Hepatic stellate cell (primary cell): ENCODE measurements around the gene BTBD2.
A peak's percentile ranks its signal among the peaks of the same experiment; 100 is the strongest.

Experiments used
- DNase-seq: peaks from one replicate; pipeline ENCODE4 v3.0.0; 2011; ENCODE audit warnings: low spot score

Gene BTBD2

DNA sequence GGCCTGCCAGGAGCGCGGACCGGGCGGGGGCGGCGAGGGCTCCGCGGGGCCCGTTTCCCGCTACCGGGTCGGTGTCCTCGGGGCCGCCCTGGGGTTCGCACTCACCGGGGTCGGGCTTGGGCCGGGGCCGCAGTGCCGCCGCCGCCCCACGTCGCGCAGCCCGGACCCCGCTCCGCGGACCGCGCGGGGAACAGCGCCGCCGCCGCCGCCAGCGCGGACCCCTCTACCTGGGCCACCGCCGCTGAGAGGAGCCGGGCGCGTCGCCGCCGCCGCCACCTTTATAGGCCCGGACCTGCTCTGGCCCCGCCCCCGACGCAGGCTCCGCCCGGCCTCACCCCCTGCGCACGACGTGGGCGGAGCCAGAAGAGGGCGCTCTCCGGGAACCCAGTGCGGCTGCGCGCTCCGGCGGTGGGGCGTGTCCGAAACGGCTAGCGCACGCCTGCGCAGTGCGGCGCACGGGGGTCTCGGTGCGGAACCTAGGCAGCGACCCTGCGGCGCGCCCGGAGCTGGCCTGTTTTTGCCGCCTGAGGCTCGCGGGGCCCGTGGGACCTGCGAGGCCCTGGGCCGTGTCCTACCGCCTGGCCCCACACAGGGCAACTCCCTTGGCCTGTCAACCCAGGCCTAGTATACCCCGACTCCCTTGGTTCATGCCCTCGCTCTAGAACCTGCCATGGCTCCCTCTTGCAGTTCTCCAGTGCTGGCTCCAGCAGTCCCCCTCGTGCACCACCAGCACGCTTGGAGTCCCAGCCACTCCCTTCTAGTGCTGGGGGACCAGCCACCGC is 35.7 kb upstream of the BTBD2 start, which contains the start of gene MKNK2:
Gene MKNK2, minus strand, starts transcription at position 254 of the 782 bp plus-strand sequence. CDS start 393 bp downstream, outside the sequence.
- peak; percentile 97 for DNase-seq

DNA sequence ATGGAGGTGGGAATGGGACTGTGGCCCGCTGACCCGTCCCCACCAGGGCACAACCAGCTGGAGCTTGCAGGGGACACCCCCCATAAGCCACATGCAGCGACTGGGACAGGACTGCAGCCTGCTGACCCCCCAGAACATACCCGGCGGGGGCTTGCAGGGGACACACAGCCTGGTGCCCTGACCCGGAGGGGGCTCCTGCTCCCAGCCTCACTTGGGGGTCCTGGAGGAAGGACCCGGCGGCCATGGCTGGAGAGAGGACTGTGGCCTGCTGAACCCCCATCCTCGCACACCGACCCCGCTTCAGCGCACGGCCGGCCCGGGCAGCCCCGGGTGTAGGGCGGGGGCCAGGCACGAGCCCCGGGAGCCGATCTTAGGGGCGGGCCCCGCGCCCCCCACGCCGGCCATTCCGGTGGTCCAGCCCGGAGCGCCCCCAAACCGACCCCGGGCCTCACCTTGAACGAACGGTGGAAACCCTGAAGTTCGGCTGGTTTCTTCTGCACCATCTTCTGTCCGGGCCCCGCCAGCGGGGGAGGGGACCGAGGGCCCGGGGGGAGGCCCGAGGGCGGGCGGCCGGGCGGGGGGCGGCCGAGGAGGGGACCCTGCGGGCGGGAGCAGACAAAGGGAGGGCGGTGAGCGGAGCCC is 35.0 kb upstream of the BTBD2 start:
- no peak for DNase-seq

DNA sequence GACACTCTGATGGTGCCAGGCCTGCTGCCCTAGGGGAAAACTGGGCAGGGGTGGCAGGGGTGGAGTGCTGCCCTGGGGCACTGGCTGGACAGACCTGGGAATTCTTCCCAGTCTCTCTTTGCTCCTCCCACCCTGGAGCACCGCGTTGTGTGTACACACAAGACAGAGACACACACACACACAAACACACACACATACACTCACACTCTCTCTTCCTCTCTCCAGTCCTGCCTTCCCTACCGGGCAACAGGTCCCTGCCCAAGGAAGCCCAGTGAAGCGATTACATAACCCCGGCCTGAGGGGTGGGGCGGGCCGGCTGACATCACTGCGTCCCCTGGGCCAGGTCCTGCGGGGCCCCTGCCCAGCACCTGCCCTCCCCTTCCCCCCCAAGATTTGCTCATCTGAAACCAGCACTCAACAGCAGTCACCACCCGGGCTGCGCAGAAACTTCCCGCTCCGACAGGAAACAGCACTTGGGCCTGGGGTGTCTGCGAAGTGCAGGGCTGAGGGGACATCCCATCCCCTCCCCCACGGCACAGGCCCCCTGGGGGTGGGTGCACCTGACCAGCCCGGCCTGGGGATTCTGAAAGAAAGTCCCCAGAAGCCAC is 34.3 kb upstream of the BTBD2 start:
- DNase-seq, result peak; percentile 69

DNA sequence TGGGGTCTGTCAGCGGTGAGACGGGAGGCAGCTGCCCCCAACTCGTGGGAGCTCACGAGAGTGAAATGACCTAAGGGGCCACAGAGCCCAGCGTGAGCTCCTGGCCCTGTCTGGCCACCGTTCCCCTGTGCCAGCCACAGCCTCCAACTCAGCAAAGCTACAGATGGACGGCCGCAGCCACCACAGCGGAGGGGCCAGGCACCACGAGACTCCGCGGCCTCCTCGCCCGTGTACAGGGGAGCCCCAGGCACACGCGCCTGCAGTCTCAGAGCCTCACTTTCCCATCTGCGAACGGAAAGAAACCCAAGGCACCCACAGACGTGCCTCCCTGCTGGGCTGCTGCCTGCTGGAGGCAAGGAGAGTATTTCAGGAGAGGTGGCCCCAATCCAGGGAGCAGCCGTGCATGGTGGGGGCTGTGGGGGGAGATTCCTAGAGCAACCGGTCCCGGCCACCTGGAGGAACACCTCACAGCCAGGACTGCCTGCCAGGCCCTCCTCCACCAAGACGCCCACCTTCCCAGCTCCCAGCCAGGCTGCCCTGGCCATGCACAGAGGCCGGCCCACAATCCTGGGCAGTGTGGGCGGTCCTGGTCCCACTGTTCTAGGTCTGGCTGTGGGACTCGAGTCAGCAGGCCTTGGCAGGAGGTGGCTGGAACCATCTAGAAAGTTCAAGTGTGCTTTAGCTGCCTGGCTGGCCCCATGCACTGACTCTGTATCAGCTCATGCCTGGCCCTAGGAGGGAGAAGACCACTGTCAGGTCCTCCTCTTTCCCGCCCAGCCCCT is 33.6 kb upstream of the BTBD2 start:
- DNase-seq, result no peak

DNA sequence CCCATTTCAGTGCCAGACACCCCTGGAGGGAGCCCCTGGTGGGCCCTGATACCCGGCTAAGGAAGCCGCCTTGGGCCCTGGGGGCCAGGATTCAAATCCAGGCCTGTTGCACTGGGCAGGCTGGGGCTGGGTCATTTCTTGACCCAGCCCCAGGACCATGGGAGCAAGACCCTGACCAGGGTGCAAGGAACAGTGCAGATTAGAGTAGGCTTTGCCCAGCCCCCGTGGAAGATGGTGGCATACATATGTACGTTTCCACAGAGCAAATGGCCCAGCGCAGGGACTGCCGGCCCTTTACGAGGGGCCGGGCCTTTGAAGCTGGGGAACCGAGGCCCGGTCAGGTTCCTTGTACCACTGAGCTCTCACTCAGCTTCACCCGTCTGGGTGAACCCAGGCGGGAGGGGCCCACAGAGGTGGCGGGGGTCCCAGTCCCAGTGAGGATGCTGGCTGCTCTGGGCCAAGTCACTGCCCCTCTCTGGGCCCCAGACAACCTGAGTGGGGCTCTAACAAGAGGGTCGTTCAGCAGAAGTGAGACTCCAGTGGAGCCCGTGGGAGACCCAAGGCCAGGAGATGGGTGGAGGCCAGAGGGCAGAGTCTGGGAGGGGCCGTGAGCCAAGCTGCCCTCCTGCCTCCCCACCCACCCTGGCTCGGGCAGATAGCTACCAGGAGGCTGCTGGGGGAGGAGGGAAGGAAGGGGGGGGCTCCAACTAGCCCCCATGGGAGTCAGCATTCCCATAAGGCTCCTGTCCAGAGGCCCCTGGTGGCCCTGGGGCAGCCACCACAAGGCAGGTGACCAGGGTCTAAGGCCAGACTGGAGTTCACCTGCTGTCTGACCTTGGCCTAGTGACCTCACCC is 32.8 kb upstream of the BTBD2 start:
- DNase-seq, result no peak

DNA sequence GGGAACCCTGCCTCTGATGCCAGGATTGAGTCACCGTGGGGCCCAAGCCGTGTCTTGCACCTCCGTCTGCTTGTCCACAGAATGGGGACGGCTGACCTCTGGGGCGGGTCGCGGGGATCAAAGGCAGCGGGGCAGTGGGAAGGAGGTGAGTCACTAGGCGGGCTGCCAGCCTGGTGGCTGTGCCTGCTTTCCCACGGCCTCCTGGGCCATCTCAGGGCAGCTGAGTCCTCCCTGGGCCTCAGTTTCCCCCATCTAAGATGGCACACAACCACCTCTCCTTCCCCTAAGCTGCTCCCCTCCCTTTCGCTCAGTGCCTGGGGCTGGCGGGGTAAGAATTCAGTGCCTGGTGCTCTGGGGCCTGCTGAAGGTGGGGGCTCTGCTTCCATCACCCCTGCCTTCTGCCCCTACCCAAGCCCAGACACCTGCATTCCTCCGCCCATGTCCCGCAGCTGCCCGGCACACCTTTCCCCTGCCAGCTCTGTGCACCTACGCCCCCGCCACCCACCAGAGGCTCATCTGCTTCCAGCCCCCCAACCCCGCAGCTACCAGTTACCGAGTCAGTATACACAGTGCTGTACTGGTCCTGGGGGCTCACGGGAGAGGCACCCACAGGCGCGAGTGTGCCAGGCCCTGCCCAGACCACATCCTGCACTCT is 32.1 kb upstream of the BTBD2 start:
- no peak for DNase-seq

DNA sequence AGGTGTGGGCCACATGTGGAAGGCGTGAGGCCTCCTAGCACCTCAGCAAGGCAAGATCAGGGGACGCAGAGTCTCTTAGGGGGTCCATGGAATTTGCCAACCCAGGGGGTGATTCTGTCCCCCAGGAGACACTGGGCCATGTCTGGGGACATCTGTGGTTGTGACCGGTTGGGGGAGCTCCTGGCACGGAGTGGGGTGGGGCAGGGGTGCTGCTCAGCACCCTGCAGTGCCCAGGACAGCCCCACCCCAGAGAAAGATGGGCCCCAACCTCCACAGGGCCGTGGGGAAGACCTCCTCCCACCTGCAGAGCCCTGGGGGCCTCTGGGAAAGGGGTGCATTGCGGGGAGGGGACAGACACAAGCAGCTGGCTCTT is 31.5 kb upstream of the BTBD2 start:
- no peak for DNase-seq

DNA sequence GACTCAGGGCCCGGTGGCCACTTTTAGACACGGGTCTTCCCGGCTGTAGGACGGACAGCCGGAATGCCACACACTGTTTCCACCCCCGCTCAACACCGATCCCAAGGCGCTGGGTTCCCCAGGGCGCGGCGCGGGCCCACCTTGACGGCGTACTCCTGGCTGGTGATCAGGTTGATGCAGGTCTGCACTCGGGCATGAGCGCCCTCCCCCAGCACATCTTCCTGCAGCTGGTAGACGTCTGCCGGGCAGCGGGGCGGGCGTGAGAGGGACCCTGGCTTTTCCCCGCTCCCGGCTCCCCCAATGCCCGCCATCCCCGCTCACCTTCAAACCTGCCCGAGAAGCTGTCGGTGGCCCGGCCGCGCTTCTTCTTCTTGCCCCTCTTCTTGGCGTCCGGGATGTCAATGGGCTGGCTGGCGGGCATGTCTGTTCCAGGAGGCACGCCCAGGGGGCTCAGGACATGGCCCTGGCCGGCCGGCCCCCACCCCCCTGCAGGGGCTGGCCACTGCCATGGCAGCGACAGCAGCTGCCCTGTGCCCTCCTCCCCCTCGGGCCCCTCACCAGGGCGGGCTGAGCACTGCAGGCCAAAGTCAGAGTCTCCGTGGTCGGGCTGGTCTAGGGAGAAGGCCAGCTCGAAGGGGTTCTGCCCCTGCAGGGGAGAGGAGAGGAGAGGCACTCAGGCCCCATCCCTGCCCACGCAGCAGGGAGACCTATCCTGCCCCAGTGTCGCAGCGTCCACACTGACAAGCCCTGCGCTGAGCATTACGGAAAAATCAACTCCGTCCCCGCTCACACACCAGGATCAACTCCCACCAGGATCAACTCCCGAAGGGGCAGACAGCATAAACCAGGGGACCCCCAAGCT is 30.8 kb upstream of the BTBD2 start:
- DNase-seq, result no peak

DNA sequence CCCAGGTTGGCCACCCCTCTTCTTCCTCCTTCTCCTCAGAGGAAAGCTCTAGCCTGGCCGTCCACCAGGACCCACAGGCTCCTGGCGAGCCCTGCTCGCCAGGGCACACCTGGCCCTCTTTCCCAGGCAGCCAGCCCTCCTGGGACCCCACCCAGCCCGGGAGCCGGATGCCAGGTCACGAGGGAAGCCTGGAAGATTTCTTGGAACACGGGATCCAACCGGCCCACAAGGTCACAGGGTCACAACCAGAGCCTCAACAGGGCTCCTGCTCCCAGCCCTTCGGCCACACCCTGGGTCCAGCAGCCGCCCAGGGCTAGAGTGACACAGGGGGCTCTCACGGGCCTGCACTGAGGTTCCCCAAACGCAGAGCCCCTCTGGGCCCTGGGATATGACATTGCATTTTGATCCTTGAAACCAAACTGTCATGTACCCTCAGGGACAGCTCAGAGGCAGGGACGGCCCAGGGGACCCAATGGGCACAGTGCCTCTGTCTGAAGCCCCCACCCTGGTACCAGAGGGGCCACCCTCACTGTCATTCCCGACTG is 30.1 kb upstream of the BTBD2 start:
- no peak for DNase-seq

DNA sequence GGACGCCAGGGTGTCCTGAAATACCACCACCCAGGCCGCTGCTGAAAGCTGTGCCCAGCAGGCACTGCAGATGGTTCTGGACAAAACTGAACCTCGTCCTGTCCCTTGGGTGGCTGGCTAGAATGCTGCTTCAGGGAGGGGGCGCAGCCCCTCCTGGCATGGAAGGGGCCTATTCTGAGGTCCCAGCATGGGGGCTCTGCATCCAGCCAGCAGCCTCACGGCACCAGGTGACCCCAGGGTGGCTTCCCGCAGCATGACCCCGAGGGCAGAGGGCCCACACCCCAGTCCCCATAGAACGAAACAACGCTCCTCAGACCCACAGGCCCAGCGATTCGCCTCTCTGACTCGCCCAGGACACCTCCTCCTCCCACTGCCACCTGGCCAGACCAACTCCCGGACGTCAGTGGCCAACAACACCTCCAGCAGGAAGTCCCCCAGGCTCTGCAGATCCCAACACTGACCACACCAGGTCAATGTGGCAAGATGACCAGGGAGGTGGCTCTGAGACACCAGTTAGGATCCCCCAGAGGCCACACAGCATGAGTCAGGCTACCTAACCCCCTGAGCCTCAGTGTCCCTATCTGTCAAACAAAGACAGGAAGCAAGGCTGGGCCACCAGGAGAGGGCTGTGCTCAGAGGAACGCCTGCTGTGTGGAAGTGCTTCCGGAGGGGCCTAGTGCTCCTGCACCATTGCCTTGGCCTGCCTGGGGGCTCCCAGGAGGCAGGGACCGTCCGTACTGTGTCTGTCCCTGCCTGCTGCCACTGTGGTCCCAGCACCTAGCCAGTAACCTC is 29.4 kb upstream of the BTBD2 start:
- no peak for DNase-seq

DNA sequence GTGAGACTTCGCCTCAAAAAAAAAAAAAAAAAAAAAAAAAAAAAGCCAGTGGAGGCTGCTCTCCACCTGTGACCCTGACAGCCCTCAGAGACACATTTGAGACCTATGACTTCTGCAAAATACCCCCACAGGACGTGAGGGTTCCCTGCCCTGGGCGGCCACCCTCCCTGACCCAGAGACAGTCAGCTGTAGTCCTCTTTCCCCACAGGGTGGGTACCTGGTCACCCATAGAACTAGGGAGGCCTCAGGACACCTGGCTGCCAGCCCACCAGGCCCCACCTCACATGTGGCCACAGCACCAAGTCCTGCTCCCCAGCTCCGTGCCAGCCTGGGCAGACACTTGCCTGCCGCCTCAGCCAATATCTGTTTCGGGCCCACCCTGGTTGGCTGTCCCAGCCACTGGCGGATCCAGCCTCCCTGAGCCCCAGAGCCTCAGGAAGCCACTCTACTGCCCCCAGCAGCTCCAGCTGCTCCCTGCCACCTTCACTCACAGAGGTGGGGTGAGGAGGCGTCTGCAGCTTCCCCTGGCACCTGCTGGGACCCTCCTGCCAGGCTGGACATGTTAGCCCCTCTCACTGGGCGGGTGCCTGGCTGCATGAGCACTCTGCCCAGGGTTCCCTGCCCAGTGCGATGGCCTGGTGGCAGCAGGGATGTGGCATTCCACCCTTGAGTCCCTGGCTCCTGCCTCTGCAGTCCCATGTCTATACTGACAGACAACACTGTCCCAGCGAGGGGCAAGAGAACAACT is 28.6 kb upstream of the BTBD2 start:
- no peak for DNase-seq

DNA sequence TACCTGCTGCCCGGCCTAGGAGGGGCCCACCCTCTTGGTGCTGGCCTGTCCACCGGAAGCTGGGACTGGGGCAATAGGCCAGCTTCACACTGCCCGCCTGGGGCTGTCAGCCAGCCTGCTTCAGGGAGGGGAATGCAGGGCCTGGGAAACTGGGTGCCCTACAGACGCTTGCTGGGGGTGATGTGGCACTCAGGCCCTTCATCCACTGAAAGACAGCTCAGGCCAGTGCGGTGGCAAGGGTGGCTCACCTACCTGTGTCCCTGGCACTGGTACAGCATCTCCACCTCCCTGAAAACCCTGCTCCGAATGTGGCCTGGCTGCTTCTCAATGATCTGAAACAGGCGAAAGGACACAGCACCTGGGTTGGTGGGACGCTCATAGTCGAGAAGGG is 27.7 kb upstream of the BTBD2 start:
- no peak for DNase-seq

DNA sequence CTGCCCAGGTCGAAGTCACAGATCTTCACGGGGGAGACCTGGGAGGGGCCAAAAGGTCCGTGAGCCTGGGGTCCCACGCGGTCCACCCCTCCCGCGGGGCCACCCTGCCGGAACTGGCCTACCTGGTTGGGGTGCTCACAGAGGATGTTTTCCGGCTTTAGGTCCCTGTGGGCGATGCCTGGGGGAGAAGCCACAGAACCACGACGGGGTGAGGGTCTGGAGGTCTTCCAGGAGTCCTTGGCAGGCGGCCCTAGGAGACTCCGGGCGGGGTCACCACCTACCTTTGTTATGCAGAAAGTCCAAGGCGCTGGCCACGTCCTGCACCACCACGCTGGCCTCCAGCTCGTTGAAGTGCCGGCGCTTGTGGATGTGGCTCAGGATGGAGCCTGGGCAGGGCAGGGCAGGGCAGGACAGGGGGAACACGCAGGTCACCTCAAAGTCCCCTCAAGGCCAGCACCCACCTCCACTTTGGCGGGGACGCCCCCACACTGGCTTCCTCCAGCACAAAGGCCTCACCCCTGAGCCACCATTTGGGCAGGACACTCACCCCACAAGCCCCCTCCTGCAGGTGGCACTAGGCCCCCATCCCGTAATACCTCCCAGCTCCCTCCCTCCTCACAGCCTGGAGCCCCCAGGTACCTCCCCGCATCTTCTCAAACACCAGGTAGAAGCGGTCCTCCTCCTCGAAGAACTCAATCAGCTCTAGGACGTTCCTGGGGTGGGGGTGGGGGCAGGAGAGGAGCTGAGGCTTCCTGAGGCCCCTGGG is 27.2 kb upstream of the BTBD2 start:
- DNase-seq, result no peak

DNA sequence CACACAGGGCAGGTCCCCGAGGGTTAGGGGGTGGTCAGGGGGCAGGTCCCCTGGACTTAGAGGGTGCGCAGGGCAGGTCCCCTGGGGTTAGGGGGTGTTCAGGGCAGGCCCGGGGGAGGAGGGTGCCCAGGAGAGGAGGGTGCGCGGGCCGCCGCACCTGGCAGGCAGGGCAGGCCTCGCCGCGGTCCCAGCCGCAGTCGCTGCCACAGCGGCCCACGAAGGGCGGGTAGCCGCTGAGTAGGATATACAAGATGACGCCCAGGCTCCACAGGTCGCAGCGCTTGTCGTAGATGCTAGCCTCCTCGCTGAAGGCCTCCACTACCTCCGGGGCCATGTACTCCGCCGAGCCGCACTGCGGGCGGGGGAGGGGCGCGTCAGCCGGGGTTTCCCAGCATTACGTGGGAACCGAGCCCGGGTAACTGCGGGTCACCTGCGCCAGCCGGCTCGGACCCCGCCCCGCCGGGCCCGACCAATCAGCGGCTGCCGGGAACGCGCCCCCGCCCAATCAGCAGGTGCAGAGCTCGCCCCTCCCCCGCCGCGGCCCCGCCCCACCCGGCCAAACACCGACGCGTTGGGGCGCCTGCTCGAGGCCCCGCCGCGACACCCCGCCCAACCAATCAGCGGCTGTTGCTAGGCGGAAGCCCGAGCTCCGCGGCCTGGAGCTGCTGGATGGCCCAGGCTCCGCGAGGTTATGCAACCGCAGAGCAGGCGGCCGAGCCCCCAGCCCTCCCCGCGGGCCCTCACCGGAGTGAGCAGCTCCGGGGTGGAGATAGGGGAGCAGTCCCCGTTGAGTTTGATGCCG is 26.4 kb upstream of the BTBD2 start:
- DNase-seq, result peak; percentile 85

DNA sequence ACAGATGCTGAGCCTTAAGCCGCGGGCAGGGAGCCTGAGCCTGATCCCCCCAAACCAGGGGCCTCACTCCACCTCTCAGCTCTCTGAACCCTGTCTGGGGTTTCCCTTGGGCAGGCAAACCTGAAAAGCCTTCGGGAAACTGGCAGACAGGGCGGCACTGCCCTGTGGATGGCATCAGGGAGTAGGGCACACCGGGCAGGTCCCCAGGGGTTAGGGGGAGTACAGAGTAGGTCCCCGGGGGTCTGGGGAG is 25.8 kb upstream of the BTBD2 start:
- DNase-seq, result no peak

DNA sequence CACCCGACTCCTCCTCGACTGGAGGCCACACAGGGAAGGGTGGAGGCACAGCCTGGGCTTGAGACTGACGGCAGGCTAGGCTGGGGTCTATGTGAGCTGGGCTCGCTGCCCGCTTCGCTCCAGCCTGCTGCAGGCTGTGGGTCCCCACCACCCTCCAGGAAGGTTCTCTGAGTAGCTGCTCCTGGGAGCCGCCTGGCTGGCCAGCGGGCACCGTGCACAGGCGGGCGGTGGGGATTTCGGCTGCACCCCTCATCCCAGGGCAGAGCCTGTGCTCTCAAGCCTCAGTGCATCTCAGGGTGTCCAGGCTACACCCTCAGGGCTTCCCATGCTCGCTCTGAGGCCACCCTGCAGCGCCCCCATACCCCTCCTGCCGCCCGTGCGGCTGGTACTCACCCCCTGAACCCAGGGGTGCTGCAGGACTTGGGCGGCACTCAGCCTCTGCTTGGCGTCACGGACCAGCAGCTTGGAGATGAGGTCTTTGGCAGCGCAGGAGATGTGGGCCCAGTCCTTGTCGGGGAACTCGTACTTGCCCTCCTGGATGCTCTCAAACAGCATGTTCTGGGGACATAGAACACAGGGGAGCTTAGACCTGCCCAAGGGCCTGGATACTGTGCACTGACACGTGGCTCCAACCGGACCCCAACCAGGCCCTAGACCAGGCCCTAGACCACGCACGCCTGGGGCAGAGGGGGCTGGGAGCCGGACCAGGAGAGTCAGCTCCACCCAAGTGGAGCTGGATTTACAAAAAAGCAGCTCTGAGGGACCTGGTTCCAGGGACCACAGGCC is 25.3 kb upstream of the BTBD2 start:
- no peak for DNase-seq
